Lower leg skin (tissue), 3 donors: ENCODE data around the gene DENND1A.

Experiments used
- CTCF ChIP-seq, 3 donors: fragments of 450-650 bp; IDR thresholded peaks; one replicate each; pipeline ENCODE4 v1.5.1; 2016; ENCODE audit warnings: antibody characterized with exemption in 3 of 3, mild to moderate bottlenecking in 3 of 3, moderate library complexity in 2 of 3
- POLR2A ChIP-seq, 2 donors: fragments of 450-650 bp; IDR thresholded peaks; one replicate each; pipeline ENCODE4 v1.6.1; 2016 to 2017; ENCODE audit warnings: antibody characterized with exemption in 2 of 2, mild to moderate bottlenecking in 1 of 2, moderate library complexity in 1 of 2

- TF ChIP-seq CTCF (IDR thresholded peaks at IDR 0.05) (no peak), POLR2A (IDR thresholded peaks at IDR 0.05) (no peak)
These were observed 243.6 kb downstream of the DENND1A start for GRCh38 chr9:123686131-123686828.
